Activated naive CD4-positive, alpha-beta T cell treated with anti-CD3 and anti-CD28 coated beads, Interleukin-2, amount 50 U/mL, for 24 hours (primary cell): ENCODE measurements around the gene SMURF1.

ENCODE experiments used
- H3K27ac Mint-ChIP-seq: one replicate; pipeline ENCODE4 v1.8.0; 2021; ENCODE audit warnings: mild to moderate bottlenecking, mixed read lengths
- H3K27me3 Mint-ChIP-seq: one replicate; pipeline ENCODE4 v1.8.0; 2021; ENCODE audit warnings: mixed read lengths
- H3K36me3 Mint-ChIP-seq: one replicate; pipeline ENCODE4 v1.8.0; 2021; ENCODE audit warnings: mixed read lengths
- H3K4me1 Mint-ChIP-seq: one replicate; pipeline ENCODE4 v1.8.0; 2021; ENCODE audit warnings: mixed read lengths
- H3K4me3 Mint-ChIP-seq: one replicate; pipeline ENCODE4 v1.8.0; 2021; ENCODE audit warnings: mild to moderate bottlenecking, mixed read lengths
- H3K9me3 Mint-ChIP-seq: one replicate; pipeline ENCODE4 v1.8.0; 2021; ENCODE audit warnings: mixed read lengths

The SMURF1 gene

DNA sequence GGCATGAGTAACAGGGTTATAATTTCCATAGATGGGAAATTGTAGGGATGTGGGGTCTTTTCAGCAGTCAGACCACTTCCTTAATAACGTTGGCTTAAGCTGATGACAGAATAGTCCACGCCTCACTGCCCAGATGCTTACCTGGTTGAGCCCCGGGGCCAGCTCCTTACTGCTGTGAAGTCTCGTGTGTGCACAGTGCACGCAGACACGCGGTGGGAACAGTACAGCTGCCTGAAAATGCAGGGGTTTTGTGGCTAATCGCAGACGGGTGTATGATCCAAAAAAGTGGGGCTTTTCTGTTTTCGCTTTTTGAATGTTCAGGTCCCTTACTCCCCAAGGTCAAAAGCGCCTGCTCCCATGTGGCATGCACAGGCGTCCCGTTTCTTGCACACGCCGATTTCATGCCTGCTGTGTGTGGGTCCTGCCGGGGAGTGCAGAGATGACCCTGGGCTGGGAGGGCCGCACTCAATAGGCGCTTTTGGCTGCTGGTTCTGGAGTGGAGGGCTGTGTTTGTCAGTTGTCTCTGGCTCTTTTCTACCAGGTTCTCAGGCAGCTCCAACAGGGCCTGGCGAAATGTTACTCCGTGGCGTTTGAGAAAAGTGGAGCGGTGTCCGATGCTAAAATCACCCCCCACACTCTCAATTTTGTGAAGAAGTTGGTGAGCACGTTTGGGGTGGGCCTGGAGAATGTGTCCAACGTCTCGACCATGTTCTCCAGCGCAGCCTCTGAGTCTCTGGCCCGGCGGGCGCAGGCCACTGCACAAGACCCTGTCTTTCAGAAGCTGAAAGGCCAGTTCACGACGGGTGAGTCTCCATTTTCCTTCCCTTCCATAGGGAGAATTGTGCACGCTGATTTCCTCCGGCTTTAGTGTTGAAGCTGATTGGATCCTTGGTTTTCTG is 149.6 kb downstream of the SMURF1 start:
- Mint-ChIP-seq H3K27ac (no peak overlapping the region), H3K36me3 (peaks cover 12% of the 10 kb centered on the region), H3K27me3 (no peaks in the 10 kb centered on the region), H3K9me3 (no peaks in the 10 kb centered on the region), H3K4me3 (no peak overlapping the region), H3K4me1 (no peaks in the 10 kb centered on the region)

DNA sequence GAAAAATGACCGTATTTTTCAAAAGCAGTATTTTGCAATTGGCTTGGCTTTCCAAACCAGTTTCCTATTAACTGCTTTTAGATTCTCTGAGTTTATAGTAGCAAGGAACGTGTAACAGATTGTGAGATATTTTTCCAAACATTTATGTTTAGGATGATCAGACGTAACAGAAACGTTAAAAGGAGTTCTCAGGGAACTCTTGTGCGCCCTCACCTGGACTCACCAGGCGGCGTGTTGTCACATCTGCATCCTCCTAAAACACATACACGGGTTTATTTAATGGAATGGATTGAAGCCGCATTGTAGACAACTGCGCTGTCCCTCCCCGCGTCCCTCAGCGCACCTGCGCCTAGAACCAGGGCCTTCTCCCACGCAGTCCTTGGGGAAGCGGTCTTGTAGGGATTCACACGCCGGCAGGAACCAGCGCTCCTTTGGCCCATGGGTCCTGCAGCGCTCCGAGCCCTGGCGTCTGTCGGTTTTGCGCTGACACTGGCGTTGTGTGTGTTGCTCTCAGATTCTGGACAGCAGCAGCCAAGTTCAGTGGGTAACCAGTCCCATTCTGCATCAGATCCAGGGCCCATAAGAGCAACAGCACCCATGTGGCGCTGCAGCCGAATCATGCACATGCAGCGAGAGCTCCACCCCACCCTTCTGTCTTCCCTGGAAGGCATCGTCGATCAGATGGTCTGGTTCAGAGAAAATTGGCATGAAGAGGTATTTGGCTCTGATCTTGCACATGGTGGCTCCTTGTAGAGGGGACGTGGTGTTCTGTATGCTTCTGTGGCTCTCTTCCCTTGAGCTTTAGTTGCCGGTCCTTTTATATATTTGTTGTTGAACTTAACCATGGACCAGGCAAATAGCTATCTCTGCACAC is 150.6 kb downstream of the SMURF1 start:
- peaks cover 7% of the 10 kb centered on the region for H3K4me1 Mint-ChIP-seq
- H3K4me3 Mint-ChIP-seq: no peak overlapping the region
- peaks cover 13% of the 10 kb centered on the region for H3K36me3 Mint-ChIP-seq
- H3K9me3 Mint-ChIP-seq: no peaks in the 10 kb centered on the region
- no peaks in the 10 kb centered on the region for H3K27me3 Mint-ChIP-seq
- H3K27ac Mint-ChIP-seq: no peak overlapping the region

DNA sequence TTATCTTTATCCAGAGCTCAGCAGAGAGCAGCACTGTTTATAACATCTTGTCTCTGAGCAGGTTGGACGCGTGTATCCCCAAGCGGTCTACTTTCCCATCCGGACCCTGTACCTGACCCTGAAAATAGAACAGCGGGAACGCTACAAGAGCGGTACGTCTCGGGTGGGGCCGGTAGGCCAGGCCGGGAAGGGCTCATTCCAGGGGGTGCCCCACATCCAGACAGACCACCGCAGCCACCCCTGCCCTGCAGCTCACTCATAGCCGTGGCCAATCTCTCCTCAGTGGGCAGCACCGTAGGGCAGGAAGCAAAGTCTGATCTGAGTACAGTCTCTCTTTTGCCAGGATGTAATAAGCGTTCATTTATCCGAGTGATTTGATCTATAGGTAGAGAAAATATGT is 151.8 kb downstream of the SMURF1 start:
- Mint-ChIP-seq H3K36me3 (peaks cover 21% of the 10 kb centered on the region), H3K4me3 (no peak overlapping the region), H3K27me3 (no peaks in the 10 kb centered on the region), H3K9me3 (no peaks in the 10 kb centered on the region), H3K27ac (no peak overlapping the region), H3K4me1 (peaks cover 8% of the 10 kb centered on the region)

DNA sequence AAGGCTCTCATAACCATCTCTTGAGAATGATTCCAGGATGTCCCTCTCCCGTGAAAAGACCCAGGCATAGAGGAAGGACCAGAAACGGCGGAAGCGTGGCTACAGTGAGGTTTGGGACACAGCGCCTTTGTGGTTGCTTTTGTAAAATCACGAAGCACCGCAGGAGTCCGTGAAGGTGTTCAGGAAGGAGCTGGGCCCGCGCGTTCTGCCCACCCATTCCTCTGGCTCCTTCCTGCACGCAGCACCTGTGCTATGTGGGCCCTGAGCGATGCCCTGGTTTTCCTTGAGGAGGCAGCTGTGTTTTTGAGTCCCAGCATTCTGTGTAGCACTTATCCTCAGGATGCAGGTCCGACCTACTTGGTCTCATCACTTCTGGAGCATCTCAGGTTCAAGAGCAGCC is 152.8 kb downstream of the SMURF1 start:
- H3K4me3 Mint-ChIP-seq: no peak overlapping the region
- H3K27me3 Mint-ChIP-seq: no peaks in the 10 kb centered on the region
- peaks cover 29% of the 10 kb centered on the region for H3K36me3 Mint-ChIP-seq
- H3K27ac Mint-ChIP-seq: no peak overlapping the region
- H3K4me1 Mint-ChIP-seq: peaks cover 8% of the 10 kb centered on the region
- H3K9me3 Mint-ChIP-seq: no peaks in the 10 kb centered on the region

DNA sequence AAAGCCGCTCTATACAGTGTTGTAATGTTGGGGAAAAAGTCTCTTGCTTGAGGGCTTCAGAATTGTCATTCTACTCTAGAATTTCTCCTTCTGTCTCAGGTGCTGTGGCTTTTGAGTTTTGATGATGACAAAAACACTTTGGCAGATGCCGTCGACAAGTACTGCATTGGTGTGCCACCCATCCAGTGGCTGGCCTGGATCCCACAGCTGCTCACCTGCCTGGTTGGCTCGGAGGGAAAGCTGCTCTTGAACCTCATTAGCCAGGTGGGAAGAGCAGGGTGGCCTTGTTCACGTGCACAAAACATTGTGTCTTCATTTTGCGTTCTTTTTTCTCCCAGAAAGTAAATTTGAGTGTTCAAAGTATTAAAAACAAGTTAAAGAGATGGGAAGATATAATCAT is 153.6 kb downstream of the SMURF1 start:
- Mint-ChIP-seq H3K36me3 (peaks cover 33% of the 10 kb centered on the region), H3K9me3 (no peaks in the 10 kb centered on the region), H3K4me1 (peaks cover 8% of the 10 kb centered on the region), H3K27me3 (no peaks in the 10 kb centered on the region), H3K4me3 (no peak overlapping the region), H3K27ac (no peak overlapping the region)

DNA sequence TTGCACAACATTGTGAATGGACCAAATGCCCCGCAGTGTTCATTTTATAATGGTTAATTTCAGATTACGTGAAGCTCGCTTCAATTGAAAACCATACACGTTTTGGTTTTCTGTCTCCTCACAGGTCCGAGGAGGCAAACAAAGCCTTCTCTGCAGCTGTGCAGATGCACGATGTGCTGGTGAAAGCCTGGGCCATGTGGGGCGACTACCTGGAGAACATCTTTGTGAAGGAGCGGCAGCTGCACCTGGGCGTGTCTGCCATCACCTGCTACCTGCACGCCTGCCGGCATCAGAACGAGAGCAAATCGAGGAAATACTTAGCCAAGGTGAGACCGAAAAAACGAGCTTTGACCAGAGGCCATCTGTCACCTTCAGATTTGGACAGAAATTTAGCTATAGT is 155.3 kb downstream of the SMURF1 start:
- peaks cover 8% of the 10 kb centered on the region for H3K4me1 Mint-ChIP-seq
- no peaks in the 10 kb centered on the region for H3K27me3 Mint-ChIP-seq
- no peaks in the 10 kb centered on the region for H3K9me3 Mint-ChIP-seq
- H3K36me3 Mint-ChIP-seq: peaks cover 48% of the 10 kb centered on the region
- H3K4me3 Mint-ChIP-seq: no peak overlapping the region
- H3K27ac Mint-ChIP-seq: no peak overlapping the region

DNA sequence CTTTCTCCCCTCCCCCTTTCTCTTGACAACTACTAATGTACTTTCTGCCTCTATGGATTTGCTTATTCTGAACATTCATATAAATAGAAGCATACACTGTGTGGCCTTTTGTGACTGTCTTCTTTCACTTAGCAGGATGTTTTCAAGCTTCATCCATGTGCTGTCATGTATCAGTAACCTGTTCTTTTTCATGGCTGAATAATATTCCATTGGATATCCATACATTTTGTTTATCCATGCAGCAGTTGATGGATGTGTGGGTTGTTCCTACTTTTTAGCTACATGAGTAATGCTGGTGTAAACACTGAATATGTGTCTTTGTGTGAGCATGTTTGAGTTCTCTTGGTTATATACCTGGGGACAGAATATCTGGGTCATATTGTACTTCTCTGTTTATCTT is 158.0 kb downstream of the SMURF1 start:
- no peak overlapping the region for H3K27ac Mint-ChIP-seq
- H3K4me1 Mint-ChIP-seq: peaks cover 8% of the 10 kb centered on the region
- H3K27me3 Mint-ChIP-seq: no peaks in the 10 kb centered on the region
- H3K36me3 Mint-ChIP-seq: peaks cover 52% of the 10 kb centered on the region
- H3K4me3 Mint-ChIP-seq: no peak overlapping the region
- H3K9me3 Mint-ChIP-seq: no peaks in the 10 kb centered on the region

DNA sequence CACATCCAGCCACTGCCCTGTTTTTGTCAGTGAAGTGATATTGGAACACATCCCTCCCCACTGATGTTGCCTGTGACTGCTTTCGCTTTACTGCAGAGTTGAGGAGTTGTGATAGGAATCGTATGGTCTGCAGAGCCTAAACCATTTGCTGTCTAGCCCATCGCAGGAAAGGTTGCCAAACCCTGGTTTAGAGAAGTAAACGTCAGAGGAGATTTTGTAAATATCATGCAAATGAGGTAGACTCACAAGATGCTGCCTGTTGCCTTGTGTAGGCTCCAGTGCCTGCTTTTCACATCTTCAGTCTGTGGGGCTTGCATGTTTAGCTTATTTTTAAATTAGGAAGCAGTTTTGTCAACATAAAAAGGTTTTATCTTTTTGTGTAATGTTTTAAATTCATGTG is 158.5 kb downstream of the SMURF1 start:
- Mint-ChIP-seq H3K27ac (no peak overlapping the region), H3K4me1 (peaks cover 8% of the 10 kb centered on the region), H3K36me3 (peaks cover 51% of the 10 kb centered on the region), H3K9me3 (no peaks in the 10 kb centered on the region), H3K27me3 (no peaks in the 10 kb centered on the region), H3K4me3 (no peak overlapping the region)

DNA sequence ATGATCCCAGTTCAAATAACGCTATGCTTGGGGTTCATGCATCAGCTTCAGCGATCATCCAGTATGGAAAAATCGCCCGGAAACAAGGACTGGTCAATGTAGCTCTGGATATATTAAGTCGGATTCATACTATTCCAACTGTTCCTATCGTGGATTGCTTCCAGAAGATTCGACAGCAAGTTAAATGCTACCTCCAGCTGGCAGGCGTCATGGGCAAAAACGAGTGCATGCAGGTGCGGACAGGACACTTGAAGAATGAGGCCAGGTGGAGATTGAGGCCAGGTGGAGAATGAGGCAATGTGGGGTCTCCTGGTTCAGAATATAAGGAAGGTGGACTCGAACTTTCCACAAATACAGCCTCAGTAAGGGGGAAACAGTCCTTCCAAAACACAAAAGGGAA is 159.8 kb downstream of the SMURF1 start:
- H3K36me3 Mint-ChIP-seq: peaks cover 52% of the 10 kb centered on the region
- H3K4me1 Mint-ChIP-seq: peaks cover 8% of the 10 kb centered on the region
- H3K27ac Mint-ChIP-seq: no peak overlapping the region
- no peaks in the 10 kb centered on the region for H3K9me3 Mint-ChIP-seq
- no peaks in the 10 kb centered on the region for H3K27me3 Mint-ChIP-seq
- no peak overlapping the region for H3K4me3 Mint-ChIP-seq

DNA sequence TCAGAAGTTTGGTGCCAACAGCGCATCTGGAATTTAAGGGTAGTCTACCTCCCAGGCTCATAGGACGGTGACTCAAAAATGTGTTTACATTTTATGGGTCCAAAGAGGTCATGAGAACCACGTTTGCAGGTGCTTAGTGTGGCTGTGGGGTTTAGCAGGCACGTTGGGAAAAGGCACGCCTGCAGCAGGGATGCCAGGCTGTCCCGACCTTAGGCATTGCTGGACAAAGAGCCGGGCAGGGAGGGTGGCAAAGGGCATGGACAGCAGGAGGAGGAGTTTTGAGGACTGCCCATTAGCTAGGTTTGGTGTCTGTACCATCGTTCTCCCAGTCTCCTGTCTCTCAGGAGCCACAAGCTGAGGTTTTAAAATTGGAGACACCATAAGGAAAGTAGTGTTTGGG is 161.2 kb downstream of the SMURF1 start:
- Mint-ChIP-seq H3K4me1 (no peaks in the 10 kb centered on the region), H3K4me3 (no peak overlapping the region), H3K27ac (no peak overlapping the region), H3K36me3 (peaks cover 49% of the 10 kb centered on the region), H3K9me3 (no peaks in the 10 kb centered on the region), H3K27me3 (no peaks in the 10 kb centered on the region)

DNA sequence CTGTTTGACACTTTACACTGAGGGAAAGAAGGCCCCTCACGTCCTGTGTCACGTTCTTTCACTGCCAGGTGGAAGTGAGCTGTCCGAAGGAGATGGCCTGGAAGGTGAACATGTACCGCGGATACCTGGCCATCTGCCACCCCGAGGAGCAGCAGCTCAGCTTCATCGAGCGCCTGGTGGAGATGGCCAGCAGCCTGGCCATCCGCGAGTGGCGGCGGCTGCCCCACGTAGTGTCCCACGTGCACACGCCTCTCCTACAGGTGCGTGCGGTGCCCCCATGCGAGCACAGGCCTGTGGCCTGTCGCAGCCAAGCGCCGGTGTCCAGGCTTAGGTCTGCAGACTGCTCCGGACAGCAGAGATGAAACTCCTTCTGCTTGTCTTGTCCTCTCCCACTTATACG is 162.2 kb downstream of the SMURF1 start:
- no peaks in the 10 kb centered on the region for H3K27me3 Mint-ChIP-seq
- H3K4me1 Mint-ChIP-seq: no peaks in the 10 kb centered on the region
- H3K9me3 Mint-ChIP-seq: no peaks in the 10 kb centered on the region
- H3K36me3 Mint-ChIP-seq: peaks cover 46% of the 10 kb centered on the region
- no peak overlapping the region for H3K27ac Mint-ChIP-seq
- H3K4me3 Mint-ChIP-seq: no peak overlapping the region

DNA sequence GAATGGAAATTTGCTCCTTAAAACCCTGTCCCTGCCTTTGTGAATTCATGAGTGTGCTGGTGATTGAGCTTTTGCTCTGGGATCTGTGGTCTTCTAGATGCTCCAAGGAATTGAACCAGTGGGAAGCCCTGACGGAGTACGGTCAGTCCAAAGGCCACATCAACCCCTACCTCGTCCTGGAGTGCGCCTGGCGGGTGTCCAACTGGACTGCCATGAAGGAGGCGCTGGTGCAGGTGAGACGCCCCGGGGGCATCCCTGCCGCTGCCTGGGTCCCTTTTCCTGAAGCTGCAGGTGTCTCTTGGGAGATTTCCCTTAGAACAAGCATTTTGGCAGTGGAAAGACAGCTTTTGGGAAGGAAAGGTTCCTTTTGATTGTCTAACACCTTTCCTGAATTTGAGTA is 165.2 kb downstream of the SMURF1 start:
- Mint-ChIP-seq H3K27me3 (no peaks in the 10 kb centered on the region), H3K27ac (no peak overlapping the region), H3K4me3 (no peak overlapping the region), H3K4me1 (no peaks in the 10 kb centered on the region), H3K36me3 (peaks cover 35% of the 10 kb centered on the region), H3K9me3 (no peaks in the 10 kb centered on the region)
